Measurements from ENCODE around the gene RTBDN. TPM values are rescaled to one million over a fixed set of nuclear protein-coding genes. Genes with fewer than 3 reads are reported as not detected.

Gene RTBDN
- total RNA-seq, 1 donor from 2014 or later = not detected

DNA sequence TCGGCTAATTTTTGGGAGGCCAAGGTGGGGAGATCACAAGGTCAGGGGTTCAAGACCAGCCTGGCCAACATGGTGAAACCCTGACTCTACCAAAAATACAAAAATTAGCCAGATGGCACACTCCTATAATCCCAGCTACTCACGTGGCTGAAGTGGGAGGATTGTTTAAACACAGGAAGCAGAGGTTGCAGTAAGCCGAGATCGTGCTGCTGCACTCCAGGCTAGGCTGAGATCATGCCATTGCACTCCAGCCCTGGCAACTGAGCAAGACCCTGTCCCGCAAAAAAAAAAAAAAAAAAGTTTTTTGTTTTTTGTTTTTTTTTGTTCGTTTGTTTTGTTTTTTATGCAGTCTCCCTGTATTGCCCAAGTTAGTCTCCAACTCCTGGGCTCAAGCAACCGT lies 25.2 kb upstream of the RTBDN start:
- no peaks in the 10 kb centered on the region for H3K4me1 Mint-ChIP-seq
- no peak overlapping the region for H3K27ac Mint-ChIP-seq

DNA sequence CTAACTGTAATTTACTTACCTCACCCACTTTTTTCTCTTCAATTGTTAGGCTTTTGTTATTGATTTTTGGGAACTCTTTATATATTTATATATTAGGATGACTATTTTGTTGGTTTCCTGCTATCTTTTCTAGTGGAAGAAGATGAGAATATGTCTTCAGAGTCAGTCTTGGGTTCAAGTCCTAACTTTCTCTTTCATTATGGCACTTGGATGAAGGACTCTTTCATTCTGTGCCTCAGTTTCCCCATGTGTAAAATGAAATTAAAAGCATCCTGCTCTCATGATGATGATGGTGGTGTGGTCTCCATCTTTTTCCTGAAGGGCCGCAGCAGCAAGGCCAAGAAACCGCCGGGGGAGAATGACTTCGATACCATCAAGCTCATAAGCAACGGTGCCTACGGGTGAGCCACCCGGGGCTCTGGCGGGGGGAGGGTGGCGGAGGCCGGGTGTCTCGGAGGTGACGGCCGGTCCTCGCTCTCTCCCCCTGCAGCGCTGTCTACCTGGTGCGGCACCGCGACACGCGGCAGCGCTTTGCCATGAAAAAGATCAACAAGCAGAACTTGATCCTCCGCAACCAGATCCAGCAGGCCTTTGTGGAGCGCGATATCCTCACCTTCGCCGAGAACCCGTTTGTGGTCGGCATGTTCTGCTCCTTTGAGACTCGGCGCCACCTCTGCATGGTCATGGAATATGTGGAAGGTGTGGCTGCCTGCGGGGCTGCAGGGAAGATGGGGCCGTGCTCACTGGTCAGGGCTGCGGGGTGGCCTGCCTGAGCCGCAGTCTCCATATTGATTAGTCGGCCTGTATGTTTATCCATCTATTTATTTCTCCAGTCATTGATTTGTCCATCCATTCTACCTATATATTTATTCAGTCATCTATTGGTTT lies 23.9 kb upstream of the RTBDN start:
- H3K27me3 Mint-ChIP-seq (ENCODE audit: insufficient read depth, low read depth) = no peaks in the 10 kb centered on the region
- H3K4me1 Mint-ChIP-seq = no peaks in the 10 kb centered on the region
- Histone ChIP-seq H4K20me1 (ENCODE audit: low read depth) (no peaks in the 10 kb centered on the region), H3K9me3 (ENCODE audit: low read depth) (no peaks in the 10 kb centered on the region), H3K27ac (no peak overlapping the region), H3K4me1 (no peaks in the 10 kb centered on the region), H3K4me3 (no peak overlapping the region), H3K9ac (no peak overlapping the region), H3F3A (ENCODE audit: low read depth) (peaks cover 3% of the 10 kb centered on the region), H2AFZ (replicated peaks) (no peak overlapping the region), H3K79me2 (ENCODE audit: low read depth) (no peaks in the 10 kb centered on the region), H3K36me3 (no peaks in the 10 kb centered on the region), H3K27me3 (no peaks in the 10 kb centered on the region), H3K4me2 (no peak overlapping the region)
- TF ChIP-seq EZH2phosphoT487 (IDR thresholded peaks at IDR 0.05) (no peak), EZH2 (IDR thresholded peaks at IDR 0.05) (no peak)
- TF ChIP-seq, protein P1, sequence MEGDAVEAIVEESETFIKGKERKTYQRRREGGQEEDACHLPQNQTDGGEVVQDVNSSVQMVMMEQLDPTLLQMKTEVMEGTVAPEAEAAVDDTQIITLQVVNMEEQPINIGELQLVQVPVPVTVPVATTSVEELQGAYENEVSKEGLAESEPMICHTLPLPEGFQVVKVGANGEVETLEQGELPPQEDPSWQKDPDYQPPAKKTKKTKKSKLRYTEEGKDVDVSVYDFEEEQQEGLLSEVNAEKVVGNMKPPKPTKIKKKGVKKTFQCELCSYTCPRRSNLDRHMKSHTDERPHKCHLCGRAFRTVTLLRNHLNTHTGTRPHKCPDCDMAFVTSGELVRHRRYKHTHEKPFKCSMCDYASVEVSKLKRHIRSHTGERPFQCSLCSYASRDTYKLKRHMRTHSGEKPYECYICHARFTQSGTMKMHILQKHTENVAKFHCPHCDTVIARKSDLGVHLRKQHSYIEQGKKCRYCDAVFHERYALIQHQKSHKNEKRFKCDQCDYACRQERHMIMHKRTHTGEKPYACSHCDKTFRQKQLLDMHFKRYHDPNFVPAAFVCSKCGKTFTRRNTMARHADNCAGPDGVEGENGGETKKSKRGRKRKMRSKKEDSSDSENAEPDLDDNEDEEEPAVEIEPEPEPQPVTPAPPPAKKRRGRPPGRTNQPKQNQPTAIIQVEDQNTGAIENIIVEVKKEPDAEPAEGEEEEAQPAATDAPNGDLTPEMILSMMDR (IDR thresholded peaks at IDR 0.05) = no peak
- no peak overlapping the region for H3K4me3 Mint-ChIP-seq
- peaks cover 14% of the 10 kb centered on the region for H3K36me3 Mint-ChIP-seq
- no peaks in the 10 kb centered on the region for H3K9me3 Mint-ChIP-seq
- no peak overlapping the region for H3K27ac Mint-ChIP-seq
- no peak for DNase-seq (ENCODE audit: low spot score)

More for the DNA sequence above, 25.2 kb upstream of the RTBDN start:
- Histone ChIP-seq H2AFZ (replicated peaks) (no peak overlapping the region), H3K79me2 (ENCODE audit: low read depth) (no peaks in the 10 kb centered on the region), H3K27ac (no peak overlapping the region), H3K36me3 (no peaks in the 10 kb centered on the region), H3F3A (ENCODE audit: low read depth) (peaks cover 3% of the 10 kb centered on the region), H3K9ac (no peak overlapping the region), H4K20me1 (ENCODE audit: low read depth) (no peaks in the 10 kb centered on the region), H3K4me2 (no peak overlapping the region), H3K4me1 (no peaks in the 10 kb centered on the region), H3K27me3 (no peaks in the 10 kb centered on the region), H3K9me3 (ENCODE audit: low read depth) (no peaks in the 10 kb centered on the region), H3K4me3 (no peak overlapping the region)
- no peak overlapping the region for H3K4me3 Mint-ChIP-seq
- TF ChIP-seq, protein P1 (IDR thresholded peaks at IDR 0.05) = no peak
- TF ChIP-seq EZH2 (IDR thresholded peaks at IDR 0.05) (no peak), EZH2phosphoT487 (IDR thresholded peaks at IDR 0.05) (no peak)
- peaks cover 2% of the 10 kb centered on the region for H3K27me3 Mint-ChIP-seq (ENCODE audit: insufficient read depth, low read depth)
- no peak for DNase-seq (ENCODE audit: low spot score)
- peaks cover 14% of the 10 kb centered on the region for H3K36me3 Mint-ChIP-seq
- H3K9me3 Mint-ChIP-seq = no peaks in the 10 kb centered on the region

DNA sequence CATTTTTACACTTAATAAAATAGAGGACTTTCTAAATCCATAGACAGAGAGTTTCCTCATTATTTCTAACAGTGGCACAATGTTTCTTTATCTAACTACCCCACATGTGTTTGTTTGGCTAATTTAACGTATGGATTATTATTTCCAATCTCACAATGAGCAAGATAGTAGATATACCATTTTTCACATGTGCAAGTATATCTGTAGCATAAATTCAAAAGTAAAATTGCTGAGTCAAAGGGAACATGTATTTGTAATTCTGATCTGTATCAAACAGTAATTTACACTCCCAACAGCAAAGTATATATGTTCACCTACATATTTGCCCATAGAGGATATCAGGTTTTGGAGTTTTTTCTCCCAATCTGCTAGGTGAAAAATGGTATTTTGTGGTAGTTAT lies 22.3 kb upstream of the RTBDN start:
- Histone ChIP-seq H3F3A (ENCODE audit: low read depth) (peaks cover 3% of the 10 kb centered on the region), H3K4me3 (no peak overlapping the region), H3K9ac (no peak overlapping the region), H3K36me3 (no peaks in the 10 kb centered on the region), H3K79me2 (ENCODE audit: low read depth) (no peaks in the 10 kb centered on the region), H2AFZ (replicated peaks) (no peak overlapping the region), H3K27me3 (no peaks in the 10 kb centered on the region), H3K4me1 (no peaks in the 10 kb centered on the region), H3K4me2 (no peak overlapping the region), H3K27ac (no peak overlapping the region), H4K20me1 (ENCODE audit: low read depth) (no peaks in the 10 kb centered on the region), H3K9me3 (ENCODE audit: low read depth) (no peaks in the 10 kb centered on the region)
- H3K9me3 Mint-ChIP-seq = no peaks in the 10 kb centered on the region
- TF ChIP-seq EZH2 (IDR thresholded peaks at IDR 0.05) (no peak), EZH2phosphoT487 (IDR thresholded peaks at IDR 0.05) (no peak)
- TF ChIP-seq, protein P1 (IDR thresholded peaks at IDR 0.05) = no peak
- peaks cover 14% of the 10 kb centered on the region for H3K36me3 Mint-ChIP-seq
- no peak overlapping the region for H3K4me3 Mint-ChIP-seq
- no peak for DNase-seq (ENCODE audit: low spot score)
- H3K4me1 Mint-ChIP-seq = no peaks in the 10 kb centered on the region
- H3K27ac Mint-ChIP-seq = no peak overlapping the region
- H3K27me3 Mint-ChIP-seq (ENCODE audit: insufficient read depth, low read depth) = no peaks in the 10 kb centered on the region

All from neural progenitor cell (in vitro differentiated cells).